Stimulated activated CD4-positive, alpha-beta T cell treated with anti-CD3 and anti-CD28 coated beads, TNF-alpha, amount 100 ng/mL, for 1 hour (primary cell): ENCODE data around the gene ZBTB9.

Source experiments
- DNase-seq, 3 donors: peaks; one replicate each; pipeline ENCODE4 v3.0.0-alpha.2; 2020; ENCODE audit warnings: low read depth in 3 of 3, low spot score in 1 of 3

The ZBTB9 gene

DNA sequence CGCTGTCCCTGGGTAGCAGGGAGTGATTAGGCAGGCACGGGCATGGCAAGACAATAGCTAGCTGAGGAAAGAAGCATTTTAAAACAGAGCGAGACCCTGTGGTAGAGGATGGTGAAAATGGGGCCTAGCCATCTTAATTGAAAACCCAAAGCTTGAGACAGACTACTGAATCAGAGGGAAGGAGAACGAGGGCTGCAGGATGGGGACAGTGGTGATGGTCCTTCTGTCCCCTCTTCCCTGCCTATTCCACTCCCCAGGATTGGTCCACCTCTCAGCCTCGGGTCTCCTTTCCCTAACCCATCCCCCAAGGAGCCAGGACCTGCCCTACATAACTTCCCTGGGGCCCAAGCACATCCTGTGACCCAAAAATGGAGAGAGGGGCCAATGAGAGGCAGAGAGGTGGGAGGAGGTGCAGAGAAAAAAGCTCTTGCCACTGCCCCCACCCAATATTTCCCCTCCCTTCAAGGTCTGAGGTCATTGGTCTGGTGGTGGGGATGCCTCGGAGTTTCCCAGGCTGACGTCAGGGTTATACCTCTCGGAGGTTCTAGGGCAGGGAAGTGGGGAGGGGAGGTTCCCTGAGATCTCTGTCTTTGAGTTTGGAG is 35.6 kb upstream of the ZBTB9 start:
- no peak for DNase-seq

DNA sequence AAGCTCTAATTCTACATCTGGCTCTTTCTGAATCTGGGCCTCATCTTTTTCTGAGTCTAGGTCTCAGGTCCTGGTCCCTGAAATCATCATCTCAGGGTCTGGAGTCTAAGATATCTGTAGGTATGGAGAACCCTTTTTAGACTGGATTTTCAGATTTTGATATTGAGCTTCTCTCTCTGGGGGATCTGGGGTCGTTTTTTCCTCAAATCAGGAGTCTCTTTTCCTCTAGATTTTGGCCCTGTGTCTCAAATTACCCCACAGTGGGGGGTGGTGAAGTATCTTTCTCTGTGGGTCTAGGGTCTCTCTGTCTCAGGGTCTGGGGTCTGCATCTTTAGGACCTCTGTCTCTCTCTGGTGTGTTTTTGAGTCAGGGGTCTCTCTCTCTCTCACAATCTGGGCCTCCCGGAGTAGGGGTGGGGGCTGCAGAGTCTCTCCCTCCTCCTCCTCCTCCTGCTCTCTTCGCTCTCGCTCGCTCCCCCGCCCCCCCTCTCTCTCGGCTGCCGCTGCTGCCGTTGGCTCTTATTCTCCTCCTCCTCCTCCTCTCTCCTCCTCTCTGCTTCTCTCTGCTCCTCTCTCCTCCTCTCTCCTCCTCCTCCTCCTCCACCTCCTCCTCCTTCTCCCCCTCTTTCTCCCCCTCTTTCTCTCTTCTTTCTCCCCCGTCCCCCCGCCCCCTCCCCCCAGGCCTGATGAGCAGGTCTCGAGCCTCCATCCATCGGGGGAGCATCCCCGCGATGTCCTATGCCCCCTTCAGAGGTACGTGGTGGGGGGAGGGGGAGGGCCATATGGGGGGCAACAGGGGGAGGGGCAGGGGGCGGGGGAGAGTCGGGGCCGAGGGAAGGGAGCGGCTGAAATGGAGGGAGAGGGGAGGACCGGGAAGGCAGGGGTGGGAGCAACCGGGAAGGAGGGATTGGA is 34.5 kb upstream of the ZBTB9 start, which contains the start of gene SYNGAP1:
TSS of gene SYNGAP1 (plus strand) at position 486 of the 911 bp plus-strand sequence. CDS start at position 686, 200 bp downstream.
- peak in 1 of 3 donors; percentile 45 for DNase-seq

DNA sequence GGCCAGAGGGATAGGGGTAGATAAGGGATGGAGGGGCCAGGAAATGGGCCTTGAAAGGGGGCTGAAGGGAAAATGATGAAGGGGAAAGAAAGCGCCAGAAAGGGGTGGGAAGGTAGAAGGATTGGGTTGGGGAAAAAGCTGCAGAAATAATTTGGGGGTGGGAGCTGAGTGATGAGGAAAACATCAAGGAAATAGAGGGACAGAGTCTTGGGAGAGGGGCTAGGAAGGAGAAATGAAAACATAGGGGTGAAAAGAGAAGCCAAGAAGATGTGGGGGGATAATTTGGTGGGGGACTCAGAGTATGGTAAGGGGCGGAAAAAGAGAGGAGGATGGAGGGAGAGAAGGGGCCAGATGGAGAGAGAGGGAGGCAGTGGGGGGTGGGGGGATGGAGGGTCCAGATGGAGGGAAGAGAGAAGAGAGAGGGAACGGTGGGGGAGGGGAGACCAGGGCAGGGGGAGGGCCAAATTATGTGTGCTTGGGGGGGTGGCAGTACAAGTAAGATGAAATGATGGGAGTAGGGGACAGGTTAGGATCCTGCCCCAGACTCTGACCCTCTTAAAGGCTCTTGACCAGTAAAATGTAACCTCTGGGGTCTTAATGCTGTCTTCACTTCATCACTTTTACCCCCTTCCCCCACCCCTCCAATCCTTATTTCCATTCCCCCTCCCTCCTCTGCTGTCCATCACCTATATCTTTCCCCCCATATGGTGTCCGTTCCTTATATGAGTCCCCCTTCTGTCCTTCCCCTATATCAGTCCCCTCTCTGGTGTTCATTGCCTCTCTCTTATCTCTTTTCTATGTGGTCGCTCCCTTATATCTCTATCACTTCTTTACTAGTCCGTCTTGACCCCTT is 33.7 kb upstream of the ZBTB9 start:
- no peak for DNase-seq

DNA sequence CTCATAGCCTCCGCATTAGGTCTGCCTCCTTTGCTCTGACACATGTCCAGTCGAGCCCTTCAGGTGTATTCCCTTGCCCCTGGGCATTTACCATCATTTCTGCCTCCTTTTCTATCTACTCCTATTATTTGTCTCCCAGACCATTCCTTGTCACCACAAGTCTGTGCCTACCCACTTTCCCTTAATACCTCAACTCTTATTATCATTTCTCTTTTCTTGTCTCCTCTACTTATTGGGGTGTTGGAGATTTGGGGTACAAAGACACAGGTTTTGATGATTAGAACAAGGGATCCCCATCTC is 33.1 kb upstream of the ZBTB9 start:
- no peak for DNase-seq

DNA sequence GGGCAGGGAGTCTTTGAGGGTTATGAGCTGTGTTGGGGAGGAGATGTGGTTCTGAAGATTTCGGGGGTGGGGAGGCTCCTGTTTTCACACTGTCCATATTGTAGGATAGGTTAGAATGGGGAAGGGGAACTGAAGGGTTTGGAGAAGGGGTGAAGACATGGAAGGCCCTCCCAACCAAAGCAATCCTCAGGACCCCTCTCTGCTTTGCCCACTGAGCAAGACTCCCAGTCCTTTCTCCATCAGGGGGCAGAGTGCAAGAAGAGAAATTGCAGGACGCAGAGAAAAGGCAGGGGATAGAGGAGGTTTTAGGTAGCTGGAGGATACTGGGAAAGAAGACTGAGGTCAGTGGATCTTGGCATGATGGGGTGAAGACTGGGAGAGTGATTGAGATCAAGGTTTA is 30.6 kb upstream of the ZBTB9 start:
- no peak for DNase-seq

DNA sequence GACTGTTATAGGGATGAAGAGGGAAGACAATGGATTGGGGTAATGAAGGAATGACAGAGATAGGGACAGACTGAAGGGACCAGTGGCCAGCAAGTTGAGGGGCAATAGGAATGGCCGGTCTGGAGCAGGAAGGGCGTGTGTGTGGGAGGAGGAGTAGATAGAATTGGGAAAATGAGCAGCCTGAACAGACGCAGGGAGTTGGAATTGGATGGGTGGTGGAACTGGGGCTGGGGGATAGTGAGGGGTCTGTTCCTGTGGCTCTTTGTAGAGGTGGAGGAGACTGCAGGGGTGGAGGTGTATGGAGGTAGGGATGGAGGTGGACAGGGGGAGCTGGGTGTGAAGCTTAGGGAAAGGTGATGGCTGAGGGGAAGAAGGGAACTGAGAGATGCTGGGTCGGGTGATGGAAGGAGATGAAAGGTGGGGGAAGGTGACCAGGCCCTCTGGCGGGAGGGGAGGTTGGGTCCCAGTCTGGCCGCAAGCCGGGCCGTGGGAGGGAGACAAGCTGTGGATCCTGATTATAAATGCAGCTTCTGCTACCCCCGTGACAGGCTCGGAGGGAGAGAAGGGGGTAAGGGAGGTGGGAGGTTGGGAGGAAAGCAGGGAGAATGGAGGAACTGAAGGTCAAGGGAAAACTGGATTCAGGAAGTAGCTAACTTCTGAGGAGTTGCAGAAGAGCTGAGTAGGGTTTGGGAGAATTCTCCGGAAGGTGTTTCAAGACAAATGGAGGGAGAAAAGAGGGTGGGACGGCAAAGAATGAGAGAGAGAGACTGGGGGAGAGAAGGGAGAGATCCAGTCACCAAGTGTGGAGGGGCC is 29.3 kb upstream of the ZBTB9 start:
- no peak for DNase-seq

DNA sequence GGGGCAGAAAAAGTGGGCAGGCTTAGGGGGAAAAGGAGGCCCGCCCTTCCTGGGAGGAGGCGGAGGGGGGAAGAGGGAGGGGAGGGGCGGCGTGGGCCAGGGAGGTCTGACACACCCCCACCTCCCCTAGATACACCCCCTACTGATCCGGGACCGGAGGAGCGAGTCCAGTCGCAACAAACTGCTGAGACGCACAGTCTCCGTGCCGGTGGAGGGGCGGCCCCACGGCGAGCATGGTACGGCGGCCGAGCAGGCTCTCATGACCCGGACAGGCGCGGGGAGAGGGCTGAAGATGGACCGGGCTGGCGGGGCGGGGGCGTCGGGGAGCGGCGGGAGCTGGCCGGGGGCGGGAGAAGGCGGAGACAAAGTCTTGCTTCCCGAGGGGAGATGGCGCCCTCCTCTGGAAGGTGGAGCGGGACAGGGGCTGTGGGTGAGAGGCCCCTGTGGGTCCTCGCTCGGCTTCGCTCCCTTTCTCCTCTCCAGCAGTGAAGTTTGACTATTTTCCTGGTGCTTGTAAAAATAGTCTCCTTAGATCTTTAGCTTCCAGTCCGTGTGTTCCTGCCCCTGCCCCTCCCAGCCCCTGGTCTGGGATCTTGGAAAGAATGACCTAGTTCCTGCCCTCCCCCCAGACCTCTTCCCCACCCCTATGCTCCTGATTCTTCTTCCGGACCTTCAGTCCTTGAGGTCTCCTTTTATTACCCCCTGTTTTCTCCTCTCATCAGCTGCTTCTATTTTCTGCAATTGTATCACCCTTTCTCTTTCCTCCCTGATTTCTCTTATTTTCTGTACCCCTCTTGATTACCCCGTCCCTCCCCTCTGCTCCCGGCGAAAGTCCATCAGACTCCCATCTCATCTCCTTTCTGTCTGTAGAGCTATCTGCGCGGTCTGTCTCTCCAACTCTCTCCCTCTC is 28.5 kb upstream of the ZBTB9 start:
- peak; percentile 47 to 66 (median 63) for DNase-seq

DNA sequence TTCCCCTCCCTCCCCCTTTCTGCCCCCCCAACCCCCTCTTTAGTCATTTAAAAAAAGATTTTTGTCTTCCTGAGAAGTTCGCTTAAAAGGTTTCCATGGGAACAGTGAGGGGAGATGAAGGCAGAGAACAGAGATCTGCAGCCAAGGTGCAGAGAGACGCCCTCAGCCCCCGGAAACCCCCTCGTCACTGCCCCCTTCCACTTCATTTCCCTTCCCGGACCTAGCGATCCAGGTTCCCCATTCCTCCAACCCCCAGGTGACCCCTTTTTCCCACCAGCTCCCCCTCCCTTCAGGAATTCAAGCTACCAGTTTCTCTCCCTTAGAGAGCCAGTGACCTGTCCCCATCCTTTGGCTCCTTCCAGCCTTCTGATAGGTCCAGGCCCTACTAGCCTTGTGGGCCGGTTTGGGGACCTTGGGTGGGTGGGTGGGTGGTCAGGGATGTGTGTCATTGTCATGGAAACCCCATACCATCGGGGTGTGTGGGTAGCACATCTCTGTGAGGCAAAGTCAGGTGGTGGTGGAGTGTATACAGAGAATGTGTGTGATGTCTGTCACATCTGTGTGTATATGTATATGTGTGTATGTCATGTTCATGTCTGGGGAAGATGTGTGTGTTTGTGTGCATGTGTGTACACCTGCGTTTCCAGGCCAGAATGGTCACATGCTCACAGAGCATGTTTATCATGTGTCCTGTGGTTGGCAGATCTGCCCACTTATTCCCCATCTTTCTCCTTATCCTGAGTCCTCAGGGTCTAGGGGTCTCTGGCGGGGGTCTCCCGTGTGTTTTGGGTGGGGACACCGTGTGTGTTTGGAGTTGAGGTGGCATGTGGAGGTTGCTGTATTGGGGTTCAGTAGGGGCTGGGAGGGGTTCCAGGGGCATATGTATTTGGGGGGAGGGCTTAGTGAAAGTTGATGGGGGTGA is 27.5 kb upstream of the ZBTB9 start:
- no peak for DNase-seq

DNA sequence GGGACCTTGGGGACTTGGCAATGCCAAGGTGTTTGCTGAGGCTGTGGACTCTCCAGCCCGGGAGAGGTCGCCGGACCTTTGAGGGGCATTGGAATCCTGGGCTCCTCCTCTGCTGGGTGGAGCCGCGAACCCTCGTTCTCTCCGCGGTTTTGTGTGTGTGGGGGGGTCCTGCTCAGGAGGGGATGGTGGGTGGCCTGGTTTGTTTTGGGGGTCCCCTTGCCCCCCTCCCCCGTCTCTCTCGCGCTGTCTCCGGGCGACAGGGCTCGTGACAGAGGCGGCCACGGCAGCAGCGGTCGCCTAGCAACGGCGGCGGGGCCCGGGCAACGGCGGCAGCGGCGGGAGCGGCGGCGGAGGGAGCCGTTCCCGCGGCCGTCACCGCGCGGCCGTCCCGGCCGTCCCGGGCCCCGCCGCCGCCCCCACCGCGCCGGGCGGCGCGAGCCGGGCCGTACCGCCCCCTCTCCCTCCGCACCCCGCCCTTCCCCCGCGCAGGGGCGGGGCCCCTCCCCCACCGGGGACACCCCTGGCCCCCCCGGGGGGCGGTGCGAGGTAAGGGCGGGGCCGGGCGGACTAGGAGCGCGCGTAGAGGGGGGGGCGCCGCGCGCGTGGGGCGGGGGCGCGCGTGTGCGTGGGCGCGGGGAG is 26.7 kb upstream of the ZBTB9 start:
- DNase-seq: peak in 2 of 3 donors; percentile 42 to 49

DNA sequence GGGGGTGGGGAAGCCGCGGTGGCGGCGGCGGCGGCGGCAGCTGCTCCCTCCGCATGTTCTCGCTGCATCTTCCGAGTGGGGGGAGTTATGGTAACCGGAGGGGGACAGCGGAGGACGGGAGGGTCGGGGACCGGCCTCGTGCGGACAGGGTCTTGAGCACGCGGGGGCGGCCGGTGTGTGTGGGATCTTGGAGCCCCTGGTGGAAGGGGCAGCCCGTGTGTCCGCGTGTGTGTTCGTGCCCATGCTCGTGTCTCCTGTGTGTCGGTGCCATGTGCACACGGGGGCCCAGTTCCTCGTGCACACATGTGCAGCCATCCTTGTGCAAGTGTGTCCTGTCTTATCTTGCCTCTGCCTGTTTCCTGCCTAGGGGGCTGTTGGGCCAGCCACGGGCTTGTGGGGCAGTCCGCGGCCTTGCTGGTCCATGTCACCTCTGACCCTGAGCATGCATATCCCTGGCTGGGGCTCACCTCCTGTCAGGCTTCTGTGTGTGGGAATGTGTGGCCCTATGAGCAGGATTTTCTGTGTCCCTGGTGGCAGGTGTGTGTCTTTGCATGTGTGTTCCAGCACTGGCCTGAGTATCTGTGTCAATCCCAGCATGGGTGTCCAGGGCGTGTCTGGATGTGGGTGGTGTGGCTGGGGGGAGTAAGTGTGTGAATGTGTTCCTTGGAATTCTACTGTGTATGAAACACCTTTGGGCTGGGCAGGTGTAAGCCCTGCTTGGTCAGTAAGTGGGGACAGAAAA is 26.0 kb upstream of the ZBTB9 start:
- no peak for DNase-seq

DNA sequence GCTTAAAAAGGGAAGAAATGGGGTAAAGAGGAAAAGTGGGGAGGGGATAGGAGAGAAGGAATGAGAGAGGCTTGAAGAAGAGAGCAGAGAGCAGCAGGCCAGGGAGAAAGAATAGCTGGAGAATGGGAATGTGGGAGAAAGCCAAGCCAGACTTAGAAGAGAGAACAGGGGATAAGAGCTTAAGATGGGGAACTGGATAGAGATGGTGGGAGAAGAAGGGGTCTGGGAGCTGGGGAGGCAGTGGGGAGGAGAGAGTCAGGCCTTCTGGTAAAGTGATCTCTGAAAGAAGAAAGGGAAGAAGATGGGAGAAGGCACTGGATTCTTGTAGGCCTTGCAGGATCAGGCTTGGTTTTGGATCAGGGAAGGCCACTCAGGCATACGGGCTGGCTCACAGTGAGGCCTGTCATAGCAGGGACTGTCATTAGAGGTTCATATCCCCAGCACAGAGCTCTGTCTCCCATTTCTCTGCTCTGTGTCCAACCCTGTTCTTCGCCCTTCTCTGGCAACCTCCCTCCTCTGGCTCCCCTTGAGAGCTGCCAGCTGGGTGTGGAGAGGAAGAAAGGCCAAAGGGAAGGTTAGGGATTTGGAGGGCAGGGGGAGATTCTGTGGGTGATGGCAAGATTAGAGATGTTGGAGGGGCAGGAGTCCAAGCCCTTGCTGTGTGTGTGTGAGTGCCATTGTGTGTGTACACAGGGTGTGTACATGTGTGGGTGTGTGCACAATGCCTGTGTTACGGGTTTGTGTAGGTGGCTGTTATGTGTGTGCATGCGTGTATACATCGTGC is 25.2 kb upstream of the ZBTB9 start:
- DNase-seq: no peak

DNA sequence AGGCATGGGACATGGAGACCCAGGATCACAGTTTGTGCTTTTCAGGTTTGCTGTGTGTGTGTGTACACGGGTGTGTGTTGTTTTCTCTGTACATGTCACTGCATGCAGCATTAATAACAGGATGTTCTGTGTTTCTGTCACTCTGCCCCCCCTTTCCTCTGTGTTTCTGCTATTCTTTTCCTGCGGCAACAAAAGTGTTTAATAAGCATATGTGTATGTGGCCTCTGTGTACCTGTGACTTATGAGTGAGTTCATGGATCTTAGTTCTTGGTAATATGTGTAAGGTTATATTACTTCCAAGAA is 24.7 kb upstream of the ZBTB9 start:
- DNase-seq: no peak

DNA sequence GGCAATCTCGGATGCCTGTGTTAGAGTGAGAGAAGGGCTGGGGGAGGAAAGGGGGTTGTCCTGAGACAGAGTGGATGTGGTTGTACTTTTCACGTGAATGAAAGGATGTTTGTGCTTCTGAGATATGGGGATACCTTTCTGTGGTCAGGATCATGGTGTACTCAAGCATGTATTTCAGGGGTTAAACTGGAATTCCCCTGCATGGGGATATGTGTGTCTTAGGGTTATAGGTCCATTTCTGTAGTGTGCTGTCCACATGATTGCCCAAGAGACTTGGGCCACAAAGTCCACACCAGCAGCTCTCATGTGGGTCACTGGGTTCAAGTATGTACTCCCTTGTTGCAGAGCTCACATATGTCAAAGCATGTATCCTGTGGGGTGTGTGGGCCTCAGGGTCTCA is 24.0 kb upstream of the ZBTB9 start:
- DNase-seq: no peak

DNA sequence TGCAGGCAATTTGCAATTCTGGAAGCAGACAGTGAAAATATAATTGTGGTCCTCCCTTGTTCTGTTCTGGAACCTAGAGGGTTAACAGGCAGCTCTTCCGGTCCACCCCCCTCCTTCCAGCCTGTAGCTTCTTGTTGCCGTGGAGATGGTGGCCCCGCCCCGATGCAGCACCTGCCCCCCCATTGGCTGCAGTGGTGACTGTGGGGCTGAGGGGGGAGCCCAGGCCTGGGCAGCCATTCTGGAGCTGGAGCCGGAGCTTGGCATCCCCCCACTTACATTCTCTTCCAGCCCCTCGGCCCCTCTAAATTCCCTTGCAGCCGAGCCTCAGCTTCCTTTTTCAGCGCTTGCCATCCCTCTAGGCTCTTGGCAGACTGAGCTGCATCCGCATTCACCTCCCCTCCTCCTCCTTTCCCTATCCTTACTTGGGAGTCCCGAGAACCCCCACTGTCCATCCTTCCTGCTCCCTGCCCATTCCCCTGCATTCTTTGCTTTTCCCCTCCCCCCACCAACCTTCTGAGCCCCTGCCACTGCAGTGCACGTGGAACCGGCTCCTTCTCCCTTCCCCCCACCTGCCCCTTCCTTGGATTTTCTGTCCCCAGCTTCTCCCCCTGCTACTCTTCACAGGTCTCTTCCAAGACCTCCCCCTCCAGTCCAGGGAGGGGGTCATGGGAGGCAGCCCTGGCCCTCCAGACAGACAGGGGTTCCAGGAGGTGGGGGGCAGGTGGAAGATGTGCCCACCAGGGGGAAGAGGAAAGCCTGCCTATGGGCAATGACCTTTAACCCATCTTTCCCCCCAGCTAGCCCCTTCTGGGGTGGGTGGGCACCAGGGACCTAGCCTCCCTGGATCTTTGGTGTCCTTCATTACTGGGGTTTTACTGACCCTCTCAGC is 23.1 kb upstream of the ZBTB9 start:
- DNase-seq: peak in 2 of 3 donors; percentile 58 to 59

DNA sequence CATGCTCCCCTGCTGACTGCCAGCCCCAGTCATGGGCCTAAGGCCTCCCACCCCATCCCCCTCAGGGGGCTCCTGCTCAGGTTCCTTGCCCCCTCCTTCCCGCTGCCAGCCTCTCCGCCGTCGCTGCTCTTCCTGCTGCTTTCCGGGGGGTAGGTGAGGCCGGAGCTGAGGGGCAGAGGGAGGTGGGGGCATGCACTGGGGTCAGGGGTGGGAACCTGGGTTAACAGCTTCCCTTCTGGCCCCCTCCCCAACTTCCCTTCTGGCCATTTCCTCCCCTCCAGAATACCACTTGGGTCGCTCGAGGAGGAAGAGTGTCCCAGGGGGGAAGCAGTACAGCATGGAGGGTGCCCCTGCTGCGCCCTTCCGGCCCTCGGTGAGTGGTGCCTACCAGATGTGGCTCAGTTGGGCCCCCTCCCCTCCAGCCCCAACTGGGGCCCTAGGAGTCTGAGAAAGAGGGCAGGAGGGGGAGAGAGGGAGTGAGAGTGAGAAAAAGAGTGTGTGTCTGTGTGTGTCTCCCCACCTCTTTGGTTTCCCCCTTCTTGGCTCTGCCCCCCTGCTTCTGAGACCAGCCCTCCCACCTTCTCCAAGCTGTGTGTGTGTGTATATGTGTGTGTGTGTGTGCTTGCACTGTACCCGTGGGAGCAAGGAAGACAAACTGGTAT is 22.4 kb upstream of the ZBTB9 start:
- DNase-seq: no peak

DNA sequence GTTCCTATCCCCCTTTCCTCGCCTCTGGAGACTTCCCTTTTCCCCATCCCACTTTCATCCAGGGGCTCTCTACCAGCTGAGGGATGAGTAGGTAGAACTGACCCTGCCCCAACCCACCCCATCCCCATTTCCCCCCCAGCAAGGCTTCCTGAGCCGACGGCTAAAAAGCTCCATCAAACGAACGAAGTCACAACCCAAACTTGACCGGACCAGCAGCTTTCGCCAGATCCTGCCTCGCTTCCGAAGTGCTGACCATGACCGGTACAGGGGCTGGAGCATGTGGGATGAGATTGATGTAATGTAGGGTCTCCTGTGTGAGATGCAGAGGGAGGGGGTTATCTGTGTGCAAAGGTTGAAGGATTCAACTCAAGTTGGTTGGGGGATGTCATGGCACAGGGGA is 21.8 kb upstream of the ZBTB9 start:
- DNase-seq: no peak
